ENCODE data around the gene USP17L24. TPM values are rescaled to one million over a fixed set of nuclear protein-coding genes. Genes with fewer than 3 reads are reported as not detected.
"Not testable (repeated sequence)": the region's sequence is repeated elsewhere in the genome, so short reads cannot be mapped to it uniquely, and the experiment has no call there.

Gene USP17L24, protein sequence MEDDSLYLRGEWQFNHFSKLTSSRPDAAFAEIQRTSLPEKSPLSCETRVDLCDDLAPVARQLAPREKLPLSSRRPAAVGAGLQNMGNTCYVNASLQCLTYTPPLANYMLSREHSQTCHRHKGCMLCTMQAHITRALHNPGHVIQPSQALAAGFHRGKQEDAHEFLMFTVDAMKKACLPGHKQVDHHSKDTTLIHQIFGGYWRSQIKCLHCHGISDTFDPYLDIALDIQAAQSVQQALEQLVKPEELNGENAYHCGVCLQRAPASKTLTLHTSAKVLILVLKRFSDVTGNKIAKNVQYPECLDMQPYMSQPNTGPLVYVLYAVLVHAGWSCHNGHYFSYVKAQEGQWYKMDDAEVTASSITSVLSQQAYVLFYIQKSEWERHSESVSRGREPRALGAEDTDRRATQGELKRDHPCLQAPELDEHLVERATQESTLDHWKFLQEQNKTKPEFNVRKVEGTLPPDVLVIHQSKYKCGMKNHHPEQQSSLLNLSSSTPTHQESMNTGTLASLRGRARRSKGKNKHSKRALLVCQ
- total RNA-seq, result not detected

DNA sequence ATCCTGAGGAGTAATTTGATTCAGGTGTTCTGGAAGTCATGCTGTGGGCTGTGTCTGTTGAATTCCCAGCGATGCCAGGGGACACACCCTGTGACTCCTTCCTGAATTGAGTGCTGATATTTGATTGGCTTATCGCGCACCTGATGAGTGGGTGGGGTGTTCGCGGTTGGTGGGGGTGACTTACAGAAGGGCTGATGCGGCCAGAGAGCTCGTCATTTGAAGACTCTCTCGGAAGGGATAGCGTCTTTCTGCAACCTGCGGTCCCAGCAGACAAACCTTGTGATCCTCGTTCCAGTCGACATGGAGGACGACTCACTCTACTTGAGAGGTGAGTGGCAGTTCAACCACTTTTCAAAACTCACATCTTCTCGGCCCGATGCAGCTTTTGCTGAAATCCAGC, at the start of gene USP17L24:
TSS of gene USP17L24 (plus strand) at position 301 of the 400 bp plus-strand sequence. CDS start at position 301, 0 bp downstream.
- H3K27me3 Mint-ChIP-seq; H3K27ac Mint-ChIP-seq; H3K36me3 Mint-ChIP-seq (ENCODE audit: low read depth); CTCF ChIA-PET; POLR2A ChIA-PET; DNase-seq; H3K4me3 Mint-ChIP-seq; H3K4me1 Mint-ChIP-seq; H3K9me3 Mint-ChIP-seq: not testable (repeated sequence)

DNA sequence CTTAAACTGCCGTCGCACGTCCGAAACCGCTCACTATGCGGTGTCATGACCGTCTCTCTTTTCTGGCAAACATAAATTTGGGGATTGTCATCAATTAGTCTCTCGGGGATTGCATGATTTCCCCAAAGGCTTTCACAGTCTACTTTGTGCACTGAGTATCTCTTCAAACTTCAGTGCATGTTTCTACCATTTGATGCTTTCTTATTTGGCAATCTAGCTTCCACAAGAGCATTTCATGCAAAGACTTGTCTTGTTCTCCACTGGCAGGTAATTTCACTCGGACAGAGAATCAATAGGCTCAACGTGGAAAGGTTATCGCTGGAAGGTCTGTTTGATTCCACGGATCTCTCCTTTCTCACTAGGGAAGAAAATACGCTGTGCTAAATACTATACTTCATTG, 774 bp upstream of the USP17L24 start:
- H3K27me3 Mint-ChIP-seq; CTCF ChIA-PET; H3K9me3 Mint-ChIP-seq; H3K4me1 Mint-ChIP-seq; POLR2A ChIA-PET; H3K27ac Mint-ChIP-seq; H3K36me3 Mint-ChIP-seq (ENCODE audit: low read depth); DNase-seq; H3K4me3 Mint-ChIP-seq: not testable (repeated sequence)

DNA sequence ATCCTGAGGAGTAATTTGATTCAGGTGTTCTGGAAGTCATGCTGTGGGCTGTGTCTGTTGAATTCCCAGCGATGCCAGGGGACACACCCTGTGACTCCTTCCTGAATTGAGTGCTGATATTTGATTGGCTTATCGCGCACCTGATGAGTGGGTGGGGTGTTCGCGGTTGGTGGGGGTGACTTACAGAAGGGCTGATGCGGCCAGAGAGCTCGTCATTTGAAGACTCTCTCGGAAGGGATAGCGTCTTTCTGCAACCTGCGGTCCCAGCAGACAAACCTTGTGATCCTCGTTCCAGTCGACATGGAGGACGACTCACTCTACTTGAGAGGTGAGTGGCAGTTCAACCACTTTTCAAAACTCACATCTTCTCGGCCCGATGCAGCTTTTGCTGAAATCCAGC, 4.6 kb downstream of the USP17L24 start, which contains the start of gene USP17L25:
TSS of gene USP17L25 (plus strand) at position 301 of the 400 bp plus-strand sequence. CDS start at position 301, 0 bp downstream.
- POLR2A ChIA-PET; H3K27ac Mint-ChIP-seq; H3K4me3 Mint-ChIP-seq; H3K9me3 Mint-ChIP-seq; H3K27me3 Mint-ChIP-seq; DNase-seq; H3K4me1 Mint-ChIP-seq; H3K36me3 Mint-ChIP-seq (ENCODE audit: low read depth); CTCF ChIA-PET: not testable (repeated sequence)

DNA sequence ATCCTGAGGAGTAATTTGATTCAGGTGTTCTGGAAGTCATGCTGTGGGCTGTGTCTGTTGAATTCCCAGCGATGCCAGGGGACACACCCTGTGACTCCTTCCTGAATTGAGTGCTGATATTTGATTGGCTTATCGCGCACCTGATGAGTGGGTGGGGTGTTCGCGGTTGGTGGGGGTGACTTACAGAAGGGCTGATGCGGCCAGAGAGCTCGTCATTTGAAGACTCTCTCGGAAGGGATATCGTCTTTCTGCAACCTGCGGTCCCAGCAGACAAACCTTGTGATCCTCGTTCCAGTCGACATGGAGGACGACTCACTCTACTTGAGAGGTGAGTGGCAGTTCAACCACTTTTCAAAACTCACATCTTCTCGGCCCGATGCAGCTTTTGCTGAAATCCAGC, 9.4 kb downstream of the USP17L24 start, which contains the start of gene USP17L26:
TSS of gene USP17L26 (plus strand) at position 301 of the 400 bp plus-strand sequence. CDS start at position 301, 0 bp downstream.
- H3K9me3 Mint-ChIP-seq; H3K4me1 Mint-ChIP-seq; H3K27me3 Mint-ChIP-seq; H3K4me3 Mint-ChIP-seq; CTCF ChIA-PET; DNase-seq; H3K36me3 Mint-ChIP-seq (ENCODE audit: low read depth); POLR2A ChIA-PET; H3K27ac Mint-ChIP-seq: not testable (repeated sequence)

DNA sequence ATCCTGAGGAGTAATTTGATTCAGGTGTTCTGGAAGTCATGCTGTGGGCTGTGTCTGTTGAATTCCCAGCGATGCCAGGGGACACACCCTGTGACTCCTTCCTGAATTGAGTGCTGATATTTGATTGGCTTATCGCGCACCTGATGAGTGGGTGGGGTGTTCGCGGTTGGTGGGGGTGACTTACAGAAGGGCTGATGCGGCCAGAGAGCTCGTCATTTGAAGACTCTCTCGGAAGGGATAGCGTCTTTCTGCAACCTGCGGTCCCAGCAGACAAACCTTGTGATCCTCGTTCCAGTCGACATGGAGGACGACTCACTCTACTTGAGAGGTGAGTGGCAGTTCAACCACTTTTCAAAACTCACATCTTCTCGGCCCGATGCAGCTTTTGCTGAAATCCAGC, 14.1 kb downstream of the USP17L24 start, which contains the start of gene USP17L5:
TSS of gene USP17L5 (plus strand) at position 301 of the 400 bp plus-strand sequence. CDS start at position 301, 0 bp downstream.
- H3K27me3 Mint-ChIP-seq; CTCF ChIA-PET; H3K4me1 Mint-ChIP-seq; H3K27ac Mint-ChIP-seq; H3K9me3 Mint-ChIP-seq; H3K36me3 Mint-ChIP-seq (ENCODE audit: low read depth); H3K4me3 Mint-ChIP-seq; DNase-seq; POLR2A ChIA-PET: not testable (repeated sequence)

DNA sequence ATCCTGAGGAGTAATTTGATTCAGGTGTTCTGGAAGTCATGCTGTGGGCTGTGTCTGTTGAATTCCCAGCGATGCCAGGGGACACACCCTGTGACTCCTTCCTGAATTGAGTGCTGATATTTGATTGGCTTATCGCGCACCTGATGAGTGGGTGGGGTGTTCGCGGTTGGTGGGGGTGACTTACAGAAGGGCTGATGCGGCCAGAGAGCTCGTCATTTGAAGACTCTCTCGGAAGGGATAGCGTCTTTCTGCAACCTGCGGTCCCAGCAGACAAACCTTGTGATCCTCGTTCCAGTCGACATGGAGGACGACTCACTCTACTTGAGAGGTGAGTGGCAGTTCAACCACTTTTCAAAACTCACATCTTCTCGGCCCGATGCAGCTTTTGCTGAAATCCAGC, 18.9 kb downstream of the USP17L24 start, which contains the start of gene USP17L27:
TSS of gene USP17L27 (plus strand) at position 301 of the 400 bp plus-strand sequence. CDS start at position 301, 0 bp downstream.
- not testable (repeated sequence) for H3K4me3 Mint-ChIP-seq

DNA sequence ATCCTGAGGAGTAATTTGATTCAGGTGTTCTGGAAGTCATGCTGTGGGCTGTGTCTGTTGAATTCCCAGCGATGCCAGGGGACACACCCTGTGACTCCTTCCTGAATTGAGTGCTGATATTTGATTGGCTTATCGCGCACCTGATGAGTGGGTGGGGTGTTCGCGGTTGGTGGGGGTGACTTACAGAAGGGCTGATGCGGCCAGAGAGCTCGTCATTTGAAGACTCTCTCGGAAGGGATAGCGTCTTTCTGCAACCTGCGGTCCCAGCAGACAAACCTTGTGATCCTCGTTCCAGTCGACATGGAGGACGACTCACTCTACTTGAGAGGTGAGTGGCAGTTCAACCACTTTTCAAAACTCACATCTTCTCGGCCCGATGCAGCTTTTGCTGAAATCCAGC, 23.6 kb downstream of the USP17L24 start, which contains the start of gene USP17L28:
TSS of gene USP17L28 (plus strand) at position 301 of the 400 bp plus-strand sequence. CDS start at position 301, 0 bp downstream.
- H3K27me3 Mint-ChIP-seq; H3K36me3 Mint-ChIP-seq (ENCODE audit: low read depth); H3K27ac Mint-ChIP-seq; POLR2A ChIA-PET; H3K9me3 Mint-ChIP-seq; H3K4me1 Mint-ChIP-seq; H3K4me3 Mint-ChIP-seq; CTCF ChIA-PET; DNase-seq: not testable (repeated sequence)

More for the DNA sequence above, 18.9 kb downstream of the USP17L24 start, which contains the start of gene USP17L27:
- CTCF ChIA-PET; H3K4me1 Mint-ChIP-seq; H3K27me3 Mint-ChIP-seq; H3K9me3 Mint-ChIP-seq; DNase-seq; POLR2A ChIA-PET; H3K27ac Mint-ChIP-seq; H3K36me3 Mint-ChIP-seq (ENCODE audit: low read depth): not testable (repeated sequence)

DNA sequence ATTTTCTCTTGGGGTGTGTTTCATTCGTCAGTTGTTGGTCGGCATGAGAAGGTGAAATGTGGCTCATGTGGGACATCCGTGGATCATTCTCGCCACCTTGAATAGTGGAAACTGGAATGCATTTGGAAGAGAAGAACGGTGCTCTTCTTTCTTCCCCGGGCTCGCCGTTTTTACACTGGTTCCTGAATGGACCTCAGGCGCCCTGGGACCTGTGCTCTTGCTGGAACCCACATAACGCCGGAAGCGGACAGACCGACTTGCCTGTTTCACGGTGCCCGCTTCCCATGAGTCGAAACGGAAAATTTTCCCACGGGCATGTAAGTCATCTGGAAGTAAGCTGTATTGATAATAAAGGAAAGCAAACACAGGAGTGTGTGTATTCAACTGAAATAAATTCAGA, 25.9 kb downstream of the USP17L24 start:
- POLR2A ChIA-PET; H3K4me3 Mint-ChIP-seq; H3K27ac Mint-ChIP-seq; DNase-seq; H3K27me3 Mint-ChIP-seq; H3K9me3 Mint-ChIP-seq; CTCF ChIA-PET; H3K4me1 Mint-ChIP-seq; H3K36me3 Mint-ChIP-seq (ENCODE audit: low read depth): not testable (repeated sequence)

DNA sequence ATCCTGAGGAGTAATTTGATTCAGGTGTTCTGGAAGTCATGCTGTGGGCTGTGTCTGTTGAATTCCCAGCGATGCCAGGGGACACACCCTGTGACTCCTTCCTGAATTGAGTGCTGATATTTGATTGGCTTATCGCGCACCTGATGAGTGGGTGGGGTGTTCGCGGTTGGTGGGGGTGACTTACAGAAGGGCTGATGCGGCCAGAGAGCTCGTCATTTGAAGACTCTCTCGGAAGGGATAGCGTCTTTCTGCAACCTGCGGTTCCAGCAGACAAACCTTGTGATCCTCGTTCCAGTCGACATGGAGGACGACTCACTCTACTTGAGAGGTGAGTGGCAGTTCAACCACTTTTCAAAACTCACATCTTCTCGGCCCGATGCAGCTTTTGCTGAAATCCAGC, 28.4 kb downstream of the USP17L24 start, which contains the start of gene USP17L29:
TSS of gene USP17L29 (plus strand) at position 301 of the 400 bp plus-strand sequence. CDS start at position 301, 0 bp downstream.
- H3K9me3 Mint-ChIP-seq; H3K27me3 Mint-ChIP-seq; H3K4me1 Mint-ChIP-seq; H3K4me3 Mint-ChIP-seq; H3K36me3 Mint-ChIP-seq (ENCODE audit: low read depth); DNase-seq; POLR2A ChIA-PET; CTCF ChIA-PET; H3K27ac Mint-ChIP-seq: not testable (repeated sequence)

DNA sequence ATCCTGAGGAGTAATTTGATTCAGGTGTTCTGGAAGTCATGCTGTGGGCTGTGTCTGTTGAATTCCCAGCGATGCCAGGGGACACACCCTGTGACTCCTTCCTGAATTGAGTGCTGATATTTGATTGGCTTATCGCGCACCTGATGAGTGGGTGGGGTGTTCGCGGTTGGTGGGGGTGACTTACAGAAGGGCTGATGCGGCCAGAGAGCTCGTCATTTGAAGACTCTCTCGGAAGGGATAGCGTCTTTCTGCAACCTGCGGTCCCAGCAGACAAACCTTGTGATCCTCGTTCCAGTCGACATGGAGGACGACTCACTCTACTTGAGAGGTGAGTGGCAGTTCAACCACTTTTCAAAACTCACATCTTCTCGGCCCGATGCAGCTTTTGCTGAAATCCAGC, 37.9 kb downstream of the USP17L24 start, which contains the start of gene USP17L30:
TSS of gene USP17L30 (plus strand) at position 301 of the 400 bp plus-strand sequence. CDS start at position 301, 0 bp downstream.
- H3K36me3 Mint-ChIP-seq (ENCODE audit: low read depth); POLR2A ChIA-PET; H3K9me3 Mint-ChIP-seq; DNase-seq; CTCF ChIA-PET; H3K4me3 Mint-ChIP-seq; H3K27me3 Mint-ChIP-seq; H3K4me1 Mint-ChIP-seq; H3K27ac Mint-ChIP-seq: not testable (repeated sequence)

Other genes with a start within 250 kb of the USP17L24 start
- not detected for gene FAM90A26, start 154.8 kb upstream of the USP17L24 start, total RNA-seq
- not detected for gene USP17L10, start 114.5 kb upstream of the USP17L24 start, total RNA-seq
- not detected for gene USP17L11, start 109.8 kb upstream of the USP17L24 start, total RNA-seq
- not detected for gene USP17L12, start 105.0 kb upstream of the USP17L24 start, total RNA-seq
- gene USP17L13, start 100.3 kb upstream of the USP17L24 start, total RNA-seq, result not detected
- not detected for gene USP17L15, start 90.8 kb upstream of the USP17L24 start, total RNA-seq
- not detected for gene USP17L17, start 81.3 kb upstream of the USP17L24 start, total RNA-seq
- gene USP17L18, start 76.5 kb upstream of the USP17L24 start, total RNA-seq, result not detected
- gene USP17L19, start 71.8 kb upstream of the USP17L24 start, total RNA-seq, result not detected
- gene USP17L20, start 67.0 kb upstream of the USP17L24 start, total RNA-seq, result not detected
- gene USP17L21, start 62.3 kb upstream of the USP17L24 start, total RNA-seq, result not detected
- gene USP17L22, start 57.5 kb upstream of the USP17L24 start, total RNA-seq, result not detected
- not detected for gene USP17L25, start 4.7 kb downstream of the USP17L24 start, total RNA-seq
- gene USP17L26, start 9.5 kb downstream of the USP17L24 start, total RNA-seq, result not detected
- gene USP17L5, start 14.2 kb downstream of the USP17L24 start, total RNA-seq, result not detected
- gene USP17L27, start 19.0 kb downstream of the USP17L24 start, total RNA-seq, result not detected
- gene USP17L28, start 23.7 kb downstream of the USP17L24 start, total RNA-seq, result not detected
- not detected for gene USP17L29, start 28.5 kb downstream of the USP17L24 start, total RNA-seq
- gene USP17L30, start 38.0 kb downstream of the USP17L24 start, total RNA-seq, result not detected
- gene DEFB131A, start 119.2 kb downstream of the USP17L24 start, total RNA-seq, result not detected

Measured in activated CD4-positive, alpha-beta memory T cell treated with anti-CD3 and anti-CD28 coated beads, Interleukin-2, amount 10 ng/mL, durations not matched to agents 7 days and 5 days (primary cell).